H1 (cell line): ENCODE data around the gene CHEK2. TPM values are rescaled to one million over a fixed set of nuclear protein-coding genes. Genes with fewer than 3 reads are reported as not detected.

Source experiments
- CTCF ChIA-PET: fragments of 300-600 bp; sonication (Branson Sonifier 250); formaldehyde crosslinking; loops from one replicate; lab custom pipeline; 2021; ENCODE audit not compliant: partially characterized antibody; lab: Charles Lee
- POLR2A ChIA-PET: fragments of 300-600 bp; sonication (Branson Sonifier 250); formaldehyde crosslinking; loops from one replicate; lab custom pipeline; 2021; ENCODE audit warnings: inconsistent platforms; ENCODE audit not compliant: partially characterized antibody; lab: Charles Lee
- DNase-seq, 2 experiments: peaks; one replicate each; pipeline versions ENCODE4 v3.0.0 to v3.0.0-alpha.2; 2010 to 2022; ENCODE audit warnings: low spot score in 2 of 2, low read depth in 1 of 2, mixed read lengths in 1 of 2
- FAIRE-seq: peaks from 2 replicates; lab custom pipeline; 2011; peaks lifted over from hg19 to GRCh38; lab: Jason Lieb, UNC
- H2AFZ ChIP-seq: 2 replicates; pipeline ENCODE4 v1.8.1; 2012; ENCODE audit warnings: low read length, inconsistent platforms
- H2AK5ac ChIP-seq: 2 replicates; pipeline ENCODE4 v1.6.1; 2013; ENCODE audit warnings: low read depth, low read length
- H2BK120ac ChIP-seq: replicated peaks from 2 replicates; pipeline ENCODE3; 2013; ENCODE audit warnings: low read depth, low read length, inconsistent platforms
- H2BK12ac ChIP-seq: 2 replicates; pipeline ENCODE4 v1.6.1; 2013; ENCODE audit warnings: low read depth, low read length
- H2BK15ac ChIP-seq: 2 replicates; pipeline ENCODE4 v1.6.1; 2013; ENCODE audit warnings: low read length
- H2BK20ac ChIP-seq: 2 replicates; pipeline ENCODE4 v1.6.1; 2013; ENCODE audit warnings: low read length
- H2BK5ac ChIP-seq: 2 replicates; pipeline ENCODE4 v1.6.1; 2013; ENCODE audit warnings: low read depth, low read length
- H3K14ac ChIP-seq: 2 replicates; pipeline ENCODE4 v1.6.1; 2013; ENCODE audit warnings: inconsistent platforms; ENCODE audit not compliant: insufficient read length
- H3K18ac ChIP-seq: 2 replicates; pipeline ENCODE4 v1.6.1; 2013; ENCODE audit warnings: low read length; ENCODE audit errors: extremely low read depth
- H3K23ac ChIP-seq: 2 replicates; pipeline ENCODE4 v1.6.1; 2013; ENCODE audit warnings: inconsistent platforms; ENCODE audit not compliant: insufficient read length
- H3K23me2 ChIP-seq: 2 replicates; pipeline ENCODE4 v1.6.1; 2013; ENCODE audit warnings: low read depth, low read length
- H3K27ac ChIP-seq: 2 replicates; pipeline ENCODE4 v1.6.1; 2011; ENCODE audit warnings: low read depth, low read length, inconsistent platforms
- H3K27me3 ChIP-seq, 4 experiments: replicated peaks in 1 of 4; 1 replicate in 1 of 4; 2 replicates in 3 of 4; pipeline versions ENCODE4 v1.6.1 to v1.8.1; 2011 to 2013; ENCODE audit warnings: low read length in 3 of 4, mild to moderate bottlenecking in 3 of 4, inconsistent platforms in 2 of 4, mixed read lengths in 2 of 4, moderate library complexity in 1 of 4; ENCODE audit not compliant: control insufficient read depth in 3 of 4, insufficient read depth in 3 of 4; ENCODE audit errors: extremely low read depth in 1 of 4
- H3K36me3 ChIP-seq, 4 experiments: 2 replicates each; pipeline versions ENCODE4 v1.6.1 to v1.8.1; 2011 to 2013; ENCODE audit warnings: mild to moderate bottlenecking in 4 of 4, low read length in 3 of 4, moderate library complexity in 2 of 4, control low read depth in 1 of 4, inconsistent platforms in 1 of 4; ENCODE audit not compliant: insufficient read depth in 4 of 4, control insufficient read depth in 2 of 4
- H3K4ac ChIP-seq: replicated peaks from 2 replicates; pipeline ENCODE3; 2013; ENCODE audit warnings: low read length, low read depth, mixed read lengths, inconsistent platforms; ENCODE audit not compliant: insufficient read length
- H3K4me1 ChIP-seq, 4 experiments: replicated peaks in 1 of 4; 1 replicate in 1 of 4; 2 replicates in 3 of 4; pipeline versions ENCODE4 v1.6.1 to v1.8.1; 2011 to 2013; ENCODE audit warnings: low read length in 3 of 4, inconsistent platforms in 2 of 4, mixed read lengths in 1 of 4; ENCODE audit not compliant: insufficient read depth in 4 of 4, control insufficient read depth in 3 of 4
- H3K4me2 ChIP-seq, 2 experiments: 2 replicates each; pipeline versions ENCODE4 v1.6.1 to v1.8.1; 2011 to 2013; ENCODE audit warnings: low read depth in 2 of 2, low read length in 2 of 2, control low read depth in 1 of 2, inconsistent platforms in 1 of 2, mild to moderate bottlenecking in 1 of 2; ENCODE audit not compliant: insufficient read depth in 1 of 2
- H3K4me3 ChIP-seq, 4 experiments: fragments of 200-600, 300-600 bp in 1 of 4; sonication (generic), shearing (Covaris generic), sonication (Bioruptor Twin) in 1 of 4; 2 replicates each; pipeline versions ENCODE4 v1.5.1 to v1.8.1; 2011 to 2016; ENCODE audit warnings: low read length in 4 of 4, low read depth in 3 of 4, control low read depth in 2 of 4, inconsistent platforms in 2 of 4, mild to moderate bottlenecking in 2 of 4, mixed read lengths in 1 of 4, moderate library complexity in 1 of 4; ENCODE audit not compliant: insufficient read depth in 2 of 4; ENCODE audit errors: extremely low read depth in 1 of 4
- H3K56ac ChIP-seq: replicated peaks from 2 replicates; pipeline ENCODE3; 2013; ENCODE audit warnings: low read depth, mild to moderate bottlenecking, mixed read lengths, low read length, inconsistent platforms; ENCODE audit not compliant: insufficient read length
- H3K79me1 ChIP-seq: 2 replicates; pipeline ENCODE4 v1.6.1; 2013; ENCODE audit warnings: low read depth, low read length, control low read depth
- H3K79me2 ChIP-seq, 2 experiments: 2 replicates each; pipeline versions ENCODE4 v1.6.1 to v1.8.1; 2012 to 2013; ENCODE audit warnings: low read length in 2 of 2, mild to moderate bottlenecking in 2 of 2, inconsistent platforms in 1 of 2; ENCODE audit not compliant: insufficient read depth in 2 of 2, control insufficient read depth in 1 of 2
- H3K9ac ChIP-seq, 4 experiments: replicated peaks in 1 of 4; 1 replicate in 1 of 4; 2 replicates in 3 of 4; pipeline versions ENCODE4 v1.6.1 to v1.8.1; 2011 to 2013; ENCODE audit warnings: low read depth in 3 of 4, low read length in 3 of 4, control low read depth in 2 of 4, mild to moderate bottlenecking in 2 of 4, moderate library complexity in 2 of 4, inconsistent platforms in 1 of 4; ENCODE audit errors: extremely low read depth in 1 of 4
- H3K9me3 ChIP-seq, 2 experiments: 2 replicates each; pipeline versions ENCODE4 v1.6.1 to v1.8.1; 2012 to 2013; ENCODE audit warnings: mild to moderate bottlenecking in 2 of 2, moderate library complexity in 2 of 2, control low read depth in 1 of 2, inconsistent platforms in 1 of 2, low read depth in 1 of 2, low read length in 1 of 2, mixed read lengths in 1 of 2; ENCODE audit not compliant: insufficient read depth in 2 of 2
- H4K20me1 ChIP-seq, 2 experiments: replicated peaks in 1 of 2; 2 replicates each; pipeline versions ENCODE3 to v1.8.1; 2011 to 2013; ENCODE audit warnings: inconsistent platforms in 2 of 2, low read length in 2 of 2, mild to moderate bottlenecking in 1 of 2; ENCODE audit not compliant: insufficient read depth in 2 of 2, control insufficient read depth in 1 of 2
- H4K5ac ChIP-seq: 2 replicates; pipeline ENCODE4 v1.6.1; 2013; ENCODE audit warnings: low read length, low read depth, mixed read lengths, inconsistent platforms; ENCODE audit not compliant: insufficient read length
- H4K8ac ChIP-seq: 2 replicates; pipeline ENCODE4 v1.8.0; 2013; ENCODE audit warnings: mild to moderate bottlenecking, moderate library complexity, low read length, inconsistent platforms; ENCODE audit not compliant: insufficient read depth; ENCODE audit errors: extremely low read depth
- H4K91ac ChIP-seq: replicated peaks from 2 replicates; pipeline ENCODE3; 2013; ENCODE audit warnings: low read length, mixed read lengths, inconsistent platforms; ENCODE audit not compliant: insufficient read length
- BCL11A ChIP-seq, 2 experiments: IDR thresholded peaks; one replicate each; pipeline ENCODE4 v1.6.1; 2011; ENCODE audit warnings: low read depth in 2 of 2, low read length in 2 of 2, mild to moderate bottlenecking in 2 of 2
- KDM1A ChIP-seq: fragments of 200-600, 300-600 bp; sonication (generic); IDR thresholded peaks from 2 replicates; pipeline ENCODE4 v1.7.1; 2016; ENCODE audit warnings: mild to moderate bottlenecking, low read length, borderline replicate concordance
- POU5F1 ChIP-seq: IDR thresholded peaks from 2 replicates; pipeline ENCODE4 v1.6.1; 2011; ENCODE audit warnings: low read depth, mild to moderate bottlenecking, low read length, moderate library complexity
- RBBP5 ChIP-seq: IDR thresholded peaks from 2 replicates; pipeline ENCODE4 v1.7.1; 2012; ENCODE audit warnings: low read depth, mild to moderate bottlenecking, inconsistent platforms, low read length, moderate library complexity, borderline replicate concordance
- RFX5 ChIP-seq: IDR thresholded peaks from 2 replicates; pipeline ENCODE4 v1.6.1; 2011; ENCODE audit warnings: low read depth, low read length, improper control_type of control experiment, borderline replicate concordance
- SIX5 ChIP-seq: IDR thresholded peaks from 2 replicates; pipeline ENCODE4 v1.6.1; 2011; ENCODE audit warnings: mild to moderate bottlenecking, low read depth, low read length
- TAF1 ChIP-seq: IDR thresholded peaks from 2 replicates; pipeline ENCODE4 v1.6.1; 2011; ENCODE audit warnings: mild to moderate bottlenecking, low read depth, low read length
- TAF7 ChIP-seq: optimal IDR thresholded peaks from 2 replicates; pipeline ENCODE3; 2011; ENCODE audit warnings: low read depth, mild to moderate bottlenecking, inconsistent platforms, low read length, moderate library complexity, borderline replicate concordance
- YY1 ChIP-seq: IDR thresholded peaks from 2 replicates; pipeline ENCODE4 v1.6.1; 2011; ENCODE audit warnings: low read depth, mild to moderate bottlenecking, low read length
- WGBS, 2 experiments: shearing (Covaris generic) in 1 of 2; methylation state at CpG; one replicate each; pipeline versions ENCODE4 v1.1.6 to v1.1.7; 2013 to 2015; ENCODE audit warnings: low lambda C conversion rate in 2 of 2, mixed read lengths in 2 of 2, inconsistent platforms in 1 of 2, low coverage in 1 of 2, missing lambda C conversion rate in 1 of 2; ENCODE audit not compliant: insufficient replicate concordance in 2 of 2, insufficient coverage in 1 of 2, insufficient read length in 1 of 2; ENCODE audit errors: extremely low coverage in 1 of 2, missing lambda C conversion rate in 1 of 2; 5-methylcytosine and 5-hydroxymethylcytosine counted together
- polyA plus RNA-seq, 7 experiments: library from polyadenylated mRNA; depleted of rRNA in 3 of 7; stranded (reverse) in 5 of 7; unstranded in 2 of 7; fragments of >200 nt in 5 of 7; fragments of 200-250 nt in 2 of 7; gene quantifications; 1 replicate in 5 of 7; 2 replicates in 1 of 7; 4 replicates in 1 of 7; pipeline versions ENCODE4 v1.2.1 to v1.2.3, GENCODE V29; 2011 to 2013; ENCODE audit warnings: missing spikeins in 2 of 7, mixed read lengths in 2 of 7
- total RNA-seq: library from RNA; stranded (reverse); fragmentation: NEBNext Ultra II Directional; extraction: Animal tissue kit (Norgen Biotek cat#: 25700); gene quantifications from 2 replicates; pipeline ENCODE4 v1.2.1, GENCODE V29; 2021
- TF ChIP-seq, protein P1 (sequence below): IDR thresholded peaks from 2 replicates; pipeline ENCODE4 v1.6.1; 2012; ENCODE audit warnings: inconsistent platforms

The CHEK2 gene
- total and polyA plus RNA-seq, 2 of the 8 experiments (the other 6 are each of a cell fraction or from before 2014, with no cell fraction given): 74.9 to 89.5 TPM

DNA sequence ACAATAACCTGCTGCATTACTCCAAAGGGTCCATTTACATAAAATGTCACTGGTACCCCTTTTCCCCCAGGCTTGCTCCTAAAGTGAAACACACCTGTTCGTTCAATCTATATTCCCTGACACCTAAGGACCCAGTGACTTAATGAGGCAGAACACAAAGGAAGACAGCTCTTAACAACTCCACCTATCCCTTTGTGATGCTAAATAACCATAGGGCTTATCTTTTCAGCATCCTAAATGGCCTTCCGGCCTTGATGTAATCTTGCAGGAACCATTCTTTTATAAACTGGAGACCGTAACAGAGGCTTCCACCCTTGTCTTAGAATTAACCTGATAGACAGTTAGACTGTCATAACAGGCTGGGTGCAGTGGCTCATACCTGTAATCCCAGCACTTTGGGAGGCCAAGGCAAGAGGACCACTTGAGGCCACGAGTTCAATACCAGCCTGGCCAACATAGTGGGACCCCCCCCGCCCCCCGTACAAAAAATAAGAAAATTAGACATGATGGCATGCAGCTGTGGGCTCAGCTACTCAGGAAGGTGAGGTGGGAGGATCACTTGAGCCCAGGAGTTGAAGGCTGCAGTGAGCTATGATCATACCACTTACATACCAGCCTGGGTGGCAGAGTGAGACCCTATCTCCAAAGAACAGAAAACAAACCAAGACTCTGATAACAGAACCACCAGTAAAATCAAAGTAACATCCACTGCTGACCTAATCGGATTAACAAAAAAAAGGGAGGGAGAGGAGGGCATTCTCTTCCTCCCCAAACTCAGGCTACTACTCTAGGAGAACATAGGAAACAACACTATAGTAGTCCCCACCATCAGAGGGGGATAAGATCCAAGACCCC, 5.1 kb downstream of the CHEK2 start:
- POLR2A ChIA-PET: interaction anchor here (0.7 to 2.7 kb wide), 3 partner anchors 14 to 64 kb away, joined by 4 to 7 read pairs (median 5); partner anchors contain the start of gene XBP1
- H3K23ac ChIP-seq: no peak overlapping the region
- H2BK120ac ChIP-seq: peak overlapping the region; percentile 3
- H2BK20ac ChIP-seq: peak overlapping the region; percentile 55; the same call in 1 of the 2 replicates
- H4K8ac ChIP-seq: peak overlapping the region; percentile 41; the same call in 1 of the 2 replicates
- DNase-seq (no peak), FAIRE-seq (peak; percentile 92)
- peaks cover 0 to 2% of the 10 kb centered on the region in 2 experiments for H4K20me1 ChIP-seq
- H3K4ac ChIP-seq: no peak overlapping the region
- H2BK12ac ChIP-seq: peak overlapping the region; percentile 85
- H3K56ac ChIP-seq: no peak overlapping the region
- H3K27ac ChIP-seq: 0 out of 2 replicates have a peak overlapping the region, but pooled peaks have one; percentile 29
- 60% methylated on average over 6 of the region's 7 CpGs; no CpG with 5 or more reads in 1 of the 2 experiments for WGBS, 2 experiments
- H2BK5ac ChIP-seq: peak overlapping the region; percentile 86; the same call in 1 of the 2 replicates
- no peaks in the 10 kb centered on the region for H3K9me3 ChIP-seq
- no peaks in the 10 kb centered on the region for H3K23me2 ChIP-seq
- CTCF ChIA-PET: interaction anchor here (0.5 to 0.6 kb wide), 2 partner anchors 33 to 740 kb away, joined by 3 to 4 read pairs; no protein-coding TSS in a partner anchor
- no peaks in the 10 kb centered on the region for H3K27me3 ChIP-seq
- H4K5ac ChIP-seq: no peak overlapping the region
- peaks cover 0 to 72% of the 10 kb centered on the region in 2 experiments; a peak in 3 of 4 replicates for H3K79me2 ChIP-seq
- H2AFZ ChIP-seq: no peak overlapping the region
- peak overlapping the region; percentile 82; the same call in 1 of the 2 replicates for H2AK5ac ChIP-seq
- peak overlapping the region; percentile 36 to 54; a peak in 3 of 4 replicates for H3K4me2 ChIP-seq
- H3K9ac ChIP-seq: no peak overlapping the region
- H4K91ac ChIP-seq: no peak overlapping the region
- H3K79me1 ChIP-seq: peaks cover 8% of the 10 kb centered on the region
- peak overlapping the region; percentile 24; the same call in 1 of the 2 replicates for H3K18ac ChIP-seq
- peaks cover 2 to 10% (median 10%) of the 10 kb centered on the region in 4 experiments; a peak in 6 of 7 replicates for H3K4me1 ChIP-seq
- no peak overlapping the region for H2BK15ac ChIP-seq
- no peak overlapping the region for H3K14ac ChIP-seq
- peaks cover 2 to 15% (median 10%) of the 10 kb centered on the region in 4 experiments; a peak in 5 of 8 replicates for H3K36me3 ChIP-seq
- H3K4me3 ChIP-seq: peak overlapping the region in 1 of 4 experiments; percentile 21; a peak in 1 of 8 replicates
- no peak for TF ChIP-seq RFX5
- TF ChIP-seq SIX5: no peak
- no peak for TF ChIP-seq RBBP5
- peak; percentile 82; the same call in 1 of the 2 replicates for TF ChIP-seq POU5F1
- TF ChIP-seq YY1: no peak
- TF ChIP-seq, protein P1, sequence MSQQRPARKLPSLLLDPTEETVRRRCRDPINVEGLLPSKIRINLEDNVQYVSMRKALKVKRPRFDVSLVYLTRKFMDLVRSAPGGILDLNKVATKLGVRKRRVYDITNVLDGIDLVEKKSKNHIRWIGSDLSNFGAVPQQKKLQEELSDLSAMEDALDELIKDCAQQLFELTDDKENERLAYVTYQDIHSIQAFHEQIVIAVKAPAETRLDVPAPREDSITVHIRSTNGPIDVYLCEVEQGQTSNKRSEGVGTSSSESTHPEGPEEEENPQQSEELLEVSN: no peak
- 0 out of 2 replicates have a peak, but pooled peaks have one; percentile 18 for TF ChIP-seq TAF1
- TF ChIP-seq BCL11A (IDR thresholded peaks at IDR 0.05; ENCODE audit: low read depth in 2 of 2, low read length in 2 of 2): no peak
- TF ChIP-seq KDM1A: peak; percentile 73; the same call in 1 of the 2 replicates
- no peak for TF ChIP-seq TAF7
